IMR-90 (cell line): ENCODE data around the gene CRYM.

Experiments used
- CEBPB ChIP-seq: IDR thresholded peaks from 2 replicates; pipeline ENCODE4 v1.6.1; 2012; ENCODE audit warnings: low read depth, low read length, improper control_type of control experiment
- MXI1 ChIP-seq: IDR thresholded peaks from 2 replicates; pipeline ENCODE4 v1.6.1; 2012; ENCODE audit warnings: low read depth, mild to moderate bottlenecking, low read length, moderate library complexity, borderline replicate concordance
- POLR2A ChIP-seq: IDR thresholded peaks from 2 replicates; pipeline ENCODE4 v1.6.1; 2012; ENCODE audit warnings: mild to moderate bottlenecking, low read depth, low read length
- RAD21 ChIP-seq: IDR thresholded peaks from 2 replicates; pipeline ENCODE4 v1.6.1; 2012; ENCODE audit warnings: low read length, improper control_type of control experiment
- RCOR1 ChIP-seq: IDR thresholded peaks from 2 replicates; pipeline ENCODE4 v1.6.1; 2012; ENCODE audit warnings: mild to moderate bottlenecking, low read length, improper control_type of control experiment; ENCODE audit not compliant: insufficient replicate concordance
- TF ChIP-seq, protein P1 (sequence below): conservative IDR thresholded peaks from 2 replicates; pipeline ENCODE4 v1.5.1; 2012; ENCODE audit warnings: mild to moderate bottlenecking, low read depth, low read length, improper control_type of control experiment
- TF ChIP-seq, protein P2 (sequence below): fragments of 150-350 bp; IDR thresholded peaks from 2 replicates; pipeline ENCODE4 v1.6.1; 2016; ENCODE audit warnings: low read depth, mild to moderate bottlenecking, low read length, moderate library complexity, borderline replicate concordance

DNA sequence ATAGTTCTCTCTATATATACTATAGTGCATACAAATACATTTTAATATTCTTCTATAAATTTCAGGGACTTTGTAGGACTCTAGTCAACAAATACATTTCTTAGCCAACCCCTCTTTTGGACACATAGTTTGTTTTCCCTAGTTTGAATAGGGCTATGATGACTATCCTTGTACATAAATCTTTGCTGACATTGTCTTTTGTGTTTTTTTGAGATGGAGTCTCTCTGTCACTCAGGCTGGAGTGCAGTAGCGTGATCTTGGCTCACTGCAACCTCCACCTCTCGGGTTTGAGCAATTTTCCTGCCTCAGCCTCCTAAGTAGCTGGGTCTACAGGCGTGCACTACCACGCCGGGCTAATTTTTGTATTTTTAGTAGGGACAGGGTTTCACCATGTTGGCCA is 41.3 kb downstream of the CRYM start:
- TF ChIP-seq, protein P1, sequence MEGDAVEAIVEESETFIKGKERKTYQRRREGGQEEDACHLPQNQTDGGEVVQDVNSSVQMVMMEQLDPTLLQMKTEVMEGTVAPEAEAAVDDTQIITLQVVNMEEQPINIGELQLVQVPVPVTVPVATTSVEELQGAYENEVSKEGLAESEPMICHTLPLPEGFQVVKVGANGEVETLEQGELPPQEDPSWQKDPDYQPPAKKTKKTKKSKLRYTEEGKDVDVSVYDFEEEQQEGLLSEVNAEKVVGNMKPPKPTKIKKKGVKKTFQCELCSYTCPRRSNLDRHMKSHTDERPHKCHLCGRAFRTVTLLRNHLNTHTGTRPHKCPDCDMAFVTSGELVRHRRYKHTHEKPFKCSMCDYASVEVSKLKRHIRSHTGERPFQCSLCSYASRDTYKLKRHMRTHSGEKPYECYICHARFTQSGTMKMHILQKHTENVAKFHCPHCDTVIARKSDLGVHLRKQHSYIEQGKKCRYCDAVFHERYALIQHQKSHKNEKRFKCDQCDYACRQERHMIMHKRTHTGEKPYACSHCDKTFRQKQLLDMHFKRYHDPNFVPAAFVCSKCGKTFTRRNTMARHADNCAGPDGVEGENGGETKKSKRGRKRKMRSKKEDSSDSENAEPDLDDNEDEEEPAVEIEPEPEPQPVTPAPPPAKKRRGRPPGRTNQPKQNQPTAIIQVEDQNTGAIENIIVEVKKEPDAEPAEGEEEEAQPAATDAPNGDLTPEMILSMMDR: no peak
- TF ChIP-seq RCOR1: no peak
- TF ChIP-seq RAD21: no peak
- no peak for TF ChIP-seq POLR2A
- no peak for TF ChIP-seq CEBPB
- TF ChIP-seq MXI1: no peak
- TF ChIP-seq, protein P2, sequence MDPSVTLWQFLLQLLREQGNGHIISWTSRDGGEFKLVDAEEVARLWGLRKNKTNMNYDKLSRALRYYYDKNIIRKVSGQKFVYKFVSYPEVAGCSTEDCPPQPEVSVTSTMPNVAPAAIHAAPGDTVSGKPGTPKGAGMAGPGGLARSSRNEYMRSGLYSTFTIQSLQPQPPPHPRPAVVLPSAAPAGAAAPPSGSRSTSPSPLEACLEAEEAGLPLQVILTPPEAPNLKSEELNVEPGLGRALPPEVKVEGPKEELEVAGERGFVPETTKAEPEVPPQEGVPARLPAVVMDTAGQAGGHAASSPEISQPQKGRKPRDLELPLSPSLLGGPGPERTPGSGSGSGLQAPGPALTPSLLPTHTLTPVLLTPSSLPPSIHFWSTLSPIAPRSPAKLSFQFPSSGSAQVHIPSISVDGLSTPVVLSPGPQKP: no peak
